H7 (cell line): Measurements from ENCODE around the gene TSPAN7. TPM values are rescaled to one million over a fixed set of nuclear protein-coding genes. Genes with fewer than 3 reads are reported as not detected.

ENCODE experiments used
- DNase-seq: peaks from one replicate; pipeline ENCODE4 v3.0.0; 2012
- H3K27me3 ChIP-seq: 2 replicates; pipeline ENCODE4 v1.6.0; 2011; ENCODE audit warnings: mild to moderate bottlenecking, low read length; ENCODE audit not compliant: control insufficient read depth, insufficient read depth
- H3K36me3 ChIP-seq: replicated peaks from 2 replicates; pipeline ENCODE4 v1.5.1; 2011; ENCODE audit warnings: low read length; ENCODE audit not compliant: control insufficient read depth, insufficient read depth
- H3K4me3 ChIP-seq: 2 replicates; pipeline ENCODE4 v1.5.1; 2011; ENCODE audit warnings: low read depth, mild to moderate bottlenecking, control low read depth, low read length, moderate library complexity; ENCODE audit not compliant: insufficient read depth
- total RNA-seq: library from RNA; depleted of rRNA; stranded (reverse); fragments of >200 nt; shearing (Covaris generic); gene quantifications from 2 replicates; pipeline ENCODE4 v1.2.3, GENCODE V29; 2014

The TSPAN7 gene
- total RNA-seq, 1 experiment from 2014 or later = 1.1 TPM

GRCh38 chrX:38570396-38570795 lies 9.1 kb downstream of the TSPAN7 start:
- no peak overlapping the region for H3K4me3 ChIP-seq
- DNase-seq = no peak
- no peaks in the 10 kb centered on the region for H3K36me3 ChIP-seq
- no peaks in the 10 kb centered on the region for H3K27me3 ChIP-seq

GRCh38 chrX:38571058-38571457 lies 9.7 kb downstream of the TSPAN7 start:
- Histone ChIP-seq H3K4me3 (no peak overlapping the region), H3K36me3 (no peaks in the 10 kb centered on the region), H3K27me3 (no peaks in the 10 kb centered on the region)
- DNase-seq = no peak

GRCh38 chrX:38574858-38575257 lies 13.5 kb downstream of the TSPAN7 start:
- no peak for DNase-seq
- no peak overlapping the region for H3K4me3 ChIP-seq
- H3K27me3 ChIP-seq = no peaks in the 10 kb centered on the region
- no peaks in the 10 kb centered on the region for H3K36me3 ChIP-seq

GRCh38 chrX:38575888-38576287 lies 14.5 kb downstream of the TSPAN7 start:
- no peaks in the 10 kb centered on the region for H3K27me3 ChIP-seq
- no peak for DNase-seq
- no peaks in the 10 kb centered on the region for H3K36me3 ChIP-seq
- H3K4me3 ChIP-seq = no peak overlapping the region

GRCh38 chrX:38577738-38578137 lies 16.4 kb downstream of the TSPAN7 start:
- no peak for DNase-seq
- Histone ChIP-seq H3K4me3 (no peak overlapping the region), H3K27me3 (no peaks in the 10 kb centered on the region), H3K36me3 (no peaks in the 10 kb centered on the region)

GRCh38 chrX:38578167-38578566 lies 16.8 kb downstream of the TSPAN7 start:
- no peak overlapping the region for H3K4me3 ChIP-seq
- no peaks in the 10 kb centered on the region for H3K27me3 ChIP-seq
- no peak for DNase-seq
- H3K36me3 ChIP-seq = no peaks in the 10 kb centered on the region

- Histone ChIP-seq H3K4me3 (no peak overlapping the region), H3K27me3 (no peaks in the 10 kb centered on the region), H3K36me3 (no peaks in the 10 kb centered on the region)
- no peak for DNase-seq
Measured at GRCh38 chrX:38583181-38583580, 21.8 kb downstream of the TSPAN7 start.

GRCh38 chrX:38594434-38594833 lies 33.1 kb downstream of the TSPAN7 start:
- DNase-seq = no peak
- H3K4me3 ChIP-seq = no peak overlapping the region
- H3K36me3 ChIP-seq = no peaks in the 10 kb centered on the region
- no peaks in the 10 kb centered on the region for H3K27me3 ChIP-seq

- H3K27me3 ChIP-seq = no peaks in the 10 kb centered on the region
- no peak for DNase-seq
- H3K4me3 ChIP-seq = no peak overlapping the region
- no peaks in the 10 kb centered on the region for H3K36me3 ChIP-seq
Measured at GRCh38 chrX:38595801-38596200, 34.5 kb downstream of the TSPAN7 start.

GRCh38 chrX:38596939-38597338 lies 35.6 kb downstream of the TSPAN7 start:
- no peak for DNase-seq
- Histone ChIP-seq H3K36me3 (no peaks in the 10 kb centered on the region), H3K4me3 (no peak overlapping the region), H3K27me3 (no peaks in the 10 kb centered on the region)

- no peaks in the 10 kb centered on the region for H3K36me3 ChIP-seq
- H3K27me3 ChIP-seq = no peaks in the 10 kb centered on the region
- DNase-seq = no peak
- no peak overlapping the region for H3K4me3 ChIP-seq
Measured at GRCh38 chrX:38599796-38600755, 38.7 kb downstream of the TSPAN7 start.

- H3K27me3 ChIP-seq = no peaks in the 10 kb centered on the region
Measured at GRCh38 chrX:38601866-38602265, 40.5 kb downstream of the TSPAN7 start.

GRCh38 chrX:38606821-38607220 lies 45.5 kb downstream of the TSPAN7 start:
- no peaks in the 10 kb centered on the region for H3K36me3 ChIP-seq
- H3K4me3 ChIP-seq = no peak overlapping the region
- DNase-seq = no peak
- no peaks in the 10 kb centered on the region for H3K27me3 ChIP-seq

More at GRCh38 chrX:38601866-38602265, 40.5 kb downstream of the TSPAN7 start:
- H3K36me3 ChIP-seq = no peaks in the 10 kb centered on the region
- H3K4me3 ChIP-seq = no peak overlapping the region
- DNase-seq = no peak

- DNase-seq = no peak
- H3K36me3 ChIP-seq = no peaks in the 10 kb centered on the region
- H3K27me3 ChIP-seq = no peaks in the 10 kb centered on the region
- no peak overlapping the region for H3K4me3 ChIP-seq
Measured at GRCh38 chrX:38607976-38608375, 46.6 kb downstream of the TSPAN7 start.

GRCh38 chrX:38610849-38611248 lies 49.5 kb downstream of the TSPAN7 start:
- H3K4me3 ChIP-seq = no peak overlapping the region
- DNase-seq = no peak
- no peaks in the 10 kb centered on the region for H3K27me3 ChIP-seq
- no peaks in the 10 kb centered on the region for H3K36me3 ChIP-seq
